ACHN (cell line): ENCODE results near the gene SLN.

ENCODE experiments used
- DNase-seq: peaks from one replicate; pipeline ENCODE4 v3.0.0-alpha.2; 2015
- in situ Hi-C: cut with HindIII; loops from 2 replicates; pipeline ENCODE4 v1.10.0; 2017; ENCODE audit warnings: low sequenced_read_pairs, low pct_ligation_motif_present, low pct_unique_long_range_greater_than_20kb

SLN gene

DNA sequence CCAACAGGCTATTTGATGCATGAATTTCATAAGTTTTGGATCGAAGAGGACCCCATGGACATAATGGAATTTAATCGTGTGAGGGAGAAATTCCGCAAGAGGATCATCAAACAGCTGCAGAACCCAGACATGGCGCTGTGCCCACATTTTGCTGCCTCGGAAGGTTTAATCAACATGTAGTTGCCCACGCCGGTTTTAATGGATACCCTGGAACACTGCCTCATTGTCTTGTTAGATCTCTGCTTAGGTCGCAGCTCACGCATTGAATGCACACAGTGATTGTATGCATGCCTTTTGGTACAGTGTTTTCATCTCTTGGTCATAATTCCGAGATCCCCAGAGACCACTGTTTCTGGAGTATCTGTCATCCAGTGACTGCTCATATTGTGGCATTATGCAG is 46.8 kb downstream of the SLN start:
- no peak for DNase-seq
- in situ Hi-C loops: no loop called here

GRCh38 chr11:107661656-107662055 is 50.2 kb downstream of the SLN start:
- no peak for DNase-seq
- in situ Hi-C loops: no loop called here

DNA sequence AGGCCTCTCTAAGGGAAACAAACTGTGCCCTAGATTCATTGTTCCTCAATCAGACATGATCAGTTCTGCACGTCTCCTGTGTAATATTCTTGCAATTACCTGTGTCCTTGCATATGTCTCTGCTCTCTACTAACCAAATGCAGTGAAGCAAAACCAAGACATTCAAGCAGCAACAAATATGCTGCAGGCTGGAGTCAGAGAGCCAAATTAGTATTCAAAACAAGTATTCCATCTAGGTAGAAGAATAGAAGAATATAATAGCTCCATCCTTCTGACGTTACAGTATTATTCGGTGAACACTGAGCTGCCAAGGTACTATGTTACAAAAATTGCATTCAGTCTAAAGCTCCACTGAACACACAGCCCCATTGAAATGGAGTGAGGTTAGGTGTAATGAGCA is 51.8 kb downstream of the SLN start:
- in situ Hi-C loops: no loop called here
- DNase-seq: no peak

- in situ Hi-C loops: no loop called here
- no peak for DNase-seq
Observed at GRCh38 chr11:107659310-107659709, 52.5 kb downstream of the SLN start.
